ENCODE measurements around the gene RASA2.

- TF ChIP-seq CTCF (conservative IDR thresholded peaks at IDR 0.05; ENCODE audit: low read length) (no peak), EZH2phosphoT487 (IDR thresholded peaks at IDR 0.05; ENCODE audit: borderline replicate concordance) (no peak)
Measured at GRCh38 chr3:141532609-141533008, 45.8 kb downstream of the RASA2 start.
